MM.1S (cell line): ENCODE results near the gene CLEC17A.
"Not testable (repeated sequence)": the region's sequence is repeated elsewhere in the genome, so short reads cannot be mapped to it uniquely, and the experiment has no call there.

ENCODE experiments used
- DNase-seq: peaks from one replicate; pipeline ENCODE4 v3.0.0-alpha.2; 2015
- H2AFZ ChIP-seq: fragments of 300-600 bp; sonication (generic); 2 replicates; pipeline ENCODE4 v1.6.0; 2016; ENCODE audit warnings: antibody characterized with exemption, low read length
- H3F3A ChIP-seq: fragments of 300-600 bp; sonication (generic); 2 replicates; pipeline ENCODE4 v1.6.1; 2016; ENCODE audit warnings: mild to moderate bottlenecking, antibody characterized with exemption, low read length, moderate library complexity, mixed read lengths; ENCODE audit not compliant: insufficient read depth
- H3K27ac ChIP-seq: fragments of 300-600 bp; sonication (generic); 2 replicates; pipeline ENCODE4 v1.5.1; 2016; ENCODE audit warnings: mild to moderate bottlenecking, low read length
- H3K27me3 ChIP-seq: fragments of 300-600 bp; sonication (generic); replicated peaks from 2 replicates; pipeline ENCODE4 v1.6.0; 2016; ENCODE audit warnings: low read length; ENCODE audit not compliant: insufficient read depth
- H3K36me3 ChIP-seq: fragments of 300-600 bp; sonication (generic); replicated peaks from 2 replicates; pipeline ENCODE4 v1.6.1; 2016; ENCODE audit warnings: mild to moderate bottlenecking, low read length, mixed read lengths; ENCODE audit not compliant: insufficient read depth
- H3K4me1 ChIP-seq: fragments of 300-600 bp; sonication (generic); 2 replicates; pipeline ENCODE4 v1.6.1; 2016; ENCODE audit warnings: low read length, mixed read lengths
- H3K4me2 ChIP-seq: fragments of 300-600 bp; sonication (generic); 2 replicates; pipeline ENCODE4 v1.6.0; 2016; ENCODE audit warnings: low read depth, low read length
- H3K4me3 ChIP-seq: fragments of 300-600 bp; sonication (generic); 2 replicates; pipeline ENCODE4 v1.5.1; 2016; ENCODE audit warnings: low read length, mixed read lengths
- H3K79me2 ChIP-seq: fragments of 300-600 bp; sonication (generic); 2 replicates; pipeline ENCODE4 v1.6.1; 2016; ENCODE audit warnings: mixed run types, low read length, mixed read lengths
- H3K9ac ChIP-seq: fragments of 300-600 bp; sonication (generic); 2 replicates; pipeline ENCODE4 v1.6.1; 2016; ENCODE audit warnings: low read length, mixed read lengths
- H3K9me2 ChIP-seq: fragments of 300-600 bp; sonication (generic); replicated peaks from 2 replicates; pipeline ENCODE4 v1.6.1; 2016; ENCODE audit warnings: mild to moderate bottlenecking, low read length, mixed read lengths; ENCODE audit not compliant: insufficient read depth
- H3K9me3 ChIP-seq: fragments of 300-600 bp; sonication (generic); replicated peaks from 2 replicates; pipeline ENCODE4 v1.6.1; 2016; ENCODE audit warnings: mild to moderate bottlenecking, low read length, mixed read lengths; ENCODE audit not compliant: insufficient read depth
- H4K20me1 ChIP-seq: fragments of 300-600 bp; sonication (generic); 2 replicates; pipeline ENCODE4 v1.6.1; 2016; ENCODE audit warnings: mild to moderate bottlenecking, low read length, moderate library complexity, mixed read lengths; ENCODE audit not compliant: insufficient read depth
- EZH2 ChIP-seq: fragments of 300-600 bp; sonication (generic); optimal IDR thresholded peaks from 2 replicates; pipeline ENCODE3; 2017; ENCODE audit warnings: low read depth, mild to moderate bottlenecking, antibody characterized with exemption, low read length, mixed read lengths
- EZH2phosphoT487 ChIP-seq: fragments of 300-600 bp; sonication (generic); IDR thresholded peaks from 2 replicates; pipeline ENCODE4 v1.6.1; 2018; ENCODE audit warnings: antibody characterized with exemption, low read length
- TF ChIP-seq, protein P1 (sequence below): fragments of 300-600 bp; sonication (generic); IDR thresholded peaks from 2 replicates; pipeline ENCODE4 v1.5.1; 2016; ENCODE audit warnings: antibody characterized with exemption, low read length, mixed read lengths

CLEC17A gene

DNA sequence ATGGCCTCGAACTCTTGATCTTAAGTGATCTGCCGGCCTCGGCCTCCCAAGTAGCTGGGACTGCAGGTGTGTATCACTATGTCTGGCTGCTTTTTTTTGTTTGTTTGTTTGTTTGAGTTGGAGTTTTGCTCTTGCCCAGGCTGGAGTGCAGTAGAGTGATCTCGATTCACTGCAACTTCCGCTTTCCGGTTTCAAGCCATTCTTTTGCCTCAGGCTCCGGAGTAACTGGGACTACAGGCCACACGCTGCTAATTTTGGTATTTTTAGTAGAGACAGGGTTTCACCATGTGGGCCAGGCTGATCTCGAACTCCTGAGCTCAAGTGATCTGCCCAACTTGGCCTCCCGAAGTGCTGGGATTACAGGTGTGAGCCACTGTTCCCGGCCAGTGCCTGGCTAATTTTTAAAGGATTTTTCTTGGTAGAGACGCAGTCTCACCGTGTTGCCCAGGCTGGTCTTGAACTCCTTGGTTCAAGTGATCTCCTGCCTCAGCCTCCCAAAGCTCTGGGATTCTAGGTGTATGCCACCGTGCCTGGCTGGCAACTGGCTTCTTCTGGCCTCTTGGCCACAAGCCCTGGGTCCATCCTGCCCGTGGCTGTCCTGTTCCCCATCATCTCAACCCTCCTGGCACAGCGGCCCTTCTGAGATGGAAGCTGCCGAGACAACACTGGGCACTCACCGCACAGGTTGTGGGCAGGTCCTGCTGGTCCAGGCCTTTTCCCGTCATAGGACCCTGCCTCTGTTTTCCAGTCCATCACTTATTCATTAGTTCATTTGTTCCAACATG, 42.0 kb upstream of the CLEC17A start:
- Histone ChIP-seq H2AFZ (no peak overlapping the region), H3K79me2 (peaks cover 60% of the 10 kb centered on the region), H3K9me3 (no peaks in the 10 kb centered on the region), H4K20me1 (no peaks in the 10 kb centered on the region), H3K4me2 (no peak overlapping the region), H3F3A (no peaks in the 10 kb centered on the region), H3K27ac (no peak overlapping the region), H3K4me3 (no peak overlapping the region), H3K4me1 (no peaks in the 10 kb centered on the region), H3K9ac (no peak overlapping the region), H3K9me2 (no peaks in the 10 kb centered on the region), H3K36me3 (no peaks in the 10 kb centered on the region), H3K27me3 (no peaks in the 10 kb centered on the region)
- DNase-seq = no peak
- TF ChIP-seq, protein P1, sequence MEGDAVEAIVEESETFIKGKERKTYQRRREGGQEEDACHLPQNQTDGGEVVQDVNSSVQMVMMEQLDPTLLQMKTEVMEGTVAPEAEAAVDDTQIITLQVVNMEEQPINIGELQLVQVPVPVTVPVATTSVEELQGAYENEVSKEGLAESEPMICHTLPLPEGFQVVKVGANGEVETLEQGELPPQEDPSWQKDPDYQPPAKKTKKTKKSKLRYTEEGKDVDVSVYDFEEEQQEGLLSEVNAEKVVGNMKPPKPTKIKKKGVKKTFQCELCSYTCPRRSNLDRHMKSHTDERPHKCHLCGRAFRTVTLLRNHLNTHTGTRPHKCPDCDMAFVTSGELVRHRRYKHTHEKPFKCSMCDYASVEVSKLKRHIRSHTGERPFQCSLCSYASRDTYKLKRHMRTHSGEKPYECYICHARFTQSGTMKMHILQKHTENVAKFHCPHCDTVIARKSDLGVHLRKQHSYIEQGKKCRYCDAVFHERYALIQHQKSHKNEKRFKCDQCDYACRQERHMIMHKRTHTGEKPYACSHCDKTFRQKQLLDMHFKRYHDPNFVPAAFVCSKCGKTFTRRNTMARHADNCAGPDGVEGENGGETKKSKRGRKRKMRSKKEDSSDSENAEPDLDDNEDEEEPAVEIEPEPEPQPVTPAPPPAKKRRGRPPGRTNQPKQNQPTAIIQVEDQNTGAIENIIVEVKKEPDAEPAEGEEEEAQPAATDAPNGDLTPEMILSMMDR = no peak
- no peak for TF ChIP-seq EZH2
- TF ChIP-seq EZH2phosphoT487 = no peak

DNA sequence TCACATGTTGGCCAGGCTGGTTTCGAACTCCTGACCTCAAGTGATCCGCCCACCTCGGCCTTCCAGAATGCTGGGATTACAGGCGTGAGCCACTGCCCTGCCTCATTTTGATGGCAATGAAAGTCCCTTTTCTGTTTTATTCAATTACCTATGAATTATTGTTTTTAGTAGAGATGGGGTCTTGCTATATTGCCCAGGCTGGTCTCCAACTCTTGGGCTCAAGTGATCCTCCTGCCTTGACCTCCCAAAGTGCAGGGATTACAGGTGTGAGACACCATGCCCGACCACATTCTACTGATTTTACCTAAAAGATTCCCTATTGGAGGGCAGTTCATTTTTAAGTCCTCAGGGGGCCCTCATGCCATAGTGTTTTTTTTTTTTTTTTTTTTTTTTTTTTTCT, 40.9 kb upstream of the CLEC17A start:
- H4K20me1 ChIP-seq = not testable (repeated sequence)
- H3K79me2 ChIP-seq = peaks cover 54% of the 10 kb centered on the region

DNA sequence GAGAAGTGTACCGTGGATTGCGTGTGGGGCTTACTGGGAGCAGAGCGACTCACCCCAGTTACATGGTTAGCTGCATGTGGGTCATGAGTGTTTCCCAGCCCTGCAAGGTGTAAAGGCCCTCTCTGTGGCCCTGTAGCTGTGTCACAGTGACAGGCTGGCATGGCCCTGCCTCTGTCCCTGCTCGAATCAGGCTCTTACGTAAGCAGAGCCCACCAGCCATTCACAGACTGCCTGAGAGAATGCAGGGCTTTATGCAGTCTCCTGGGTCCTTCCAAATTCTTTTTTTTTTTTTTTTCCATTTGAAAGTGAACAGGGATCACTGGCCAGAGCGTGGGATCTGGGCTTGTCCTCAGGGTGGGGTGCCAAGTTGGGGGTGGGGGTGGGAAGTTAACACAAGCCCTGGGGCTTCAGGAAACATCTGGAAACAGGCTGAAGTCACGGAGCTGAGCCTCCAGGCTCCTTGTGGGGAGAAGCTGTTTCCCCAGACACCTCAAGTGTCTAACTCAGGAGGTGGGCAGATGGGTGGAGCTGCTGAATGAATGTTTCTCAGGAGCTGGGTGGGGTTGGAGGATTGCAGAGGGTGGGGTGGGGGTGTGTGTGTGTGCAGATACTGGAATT, 40.1 kb upstream of the CLEC17A start:
- Histone ChIP-seq H3K9me2 (no peaks in the 10 kb centered on the region), H3K9ac (no peak overlapping the region), H3K36me3 (no peaks in the 10 kb centered on the region), H3K4me3 (no peak overlapping the region), H3F3A (no peaks in the 10 kb centered on the region), H3K4me1 (no peaks in the 10 kb centered on the region), H3K27me3 (no peaks in the 10 kb centered on the region), H3K4me2 (no peak overlapping the region), H3K9me3 (no peaks in the 10 kb centered on the region), H2AFZ (no peak overlapping the region), H3K27ac (no peak overlapping the region), H3K79me2 (peaks cover 51% of the 10 kb centered on the region), H4K20me1 (no peaks in the 10 kb centered on the region)
- DNase-seq = no peak
- no peak for TF ChIP-seq EZH2phosphoT487
- no peak for TF ChIP-seq EZH2
- TF ChIP-seq, protein P1 = no peak

More for the DNA sequence above, 40.9 kb upstream of the CLEC17A start:
- H3K9me3 ChIP-seq, H3K4me2 ChIP-seq, H3K9ac ChIP-seq, H3K27me3 ChIP-seq, H3K27ac ChIP-seq, H3F3A ChIP-seq, H3K9me2 ChIP-seq, H3K4me1 ChIP-seq, H2AFZ ChIP-seq, DNase-seq, H3K4me3 ChIP-seq, H3K36me3 ChIP-seq: not testable (repeated sequence)

DNA sequence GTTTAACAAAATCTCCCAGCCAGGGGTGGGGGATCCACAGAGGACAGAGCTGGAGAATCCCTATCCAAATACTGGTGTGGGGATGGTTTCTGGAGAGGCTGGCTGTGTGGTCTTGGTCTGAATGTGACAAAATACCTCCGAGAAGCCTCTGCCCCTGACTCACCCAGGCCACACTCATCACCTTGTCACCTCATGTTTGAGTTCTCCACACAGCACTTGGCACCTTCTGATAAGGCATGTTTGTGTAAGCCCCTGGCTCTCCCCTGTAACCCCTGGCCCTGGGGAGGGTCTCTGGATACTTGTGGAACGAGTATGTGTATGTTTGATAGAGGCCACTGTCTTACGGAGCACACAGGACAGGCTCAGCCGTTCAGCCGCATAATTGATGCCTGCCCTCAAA, 38.8 kb upstream of the CLEC17A start:
- Histone ChIP-seq H3K27ac (no peak overlapping the region), H3F3A (no peaks in the 10 kb centered on the region), H3K36me3 (no peaks in the 10 kb centered on the region), H3K4me2 (no peak overlapping the region), H4K20me1 (no peaks in the 10 kb centered on the region), H3K4me1 (no peaks in the 10 kb centered on the region), H2AFZ (no peak overlapping the region), H3K79me2 (peaks cover 50% of the 10 kb centered on the region), H3K27me3 (no peaks in the 10 kb centered on the region), H3K9me2 (no peaks in the 10 kb centered on the region), H3K9me3 (no peaks in the 10 kb centered on the region), H3K9ac (no peak overlapping the region), H3K4me3 (no peak overlapping the region)
- DNase-seq = no peak
- no peak for TF ChIP-seq EZH2phosphoT487
- TF ChIP-seq, protein P1 = no peak
- TF ChIP-seq EZH2 = no peak
